Esophagus muscularis mucosa (tissue), 4 donors: ENCODE results near the gene GOLGA6L9. TPM values are rescaled to one million over a fixed set of nuclear protein-coding genes. Genes with fewer than 3 reads are reported as not detected.
"Not testable (repeated sequence)": the region's sequence is repeated elsewhere in the genome, so short reads cannot be mapped to it uniquely, and the experiment has no call there.

ENCODE experiments used
- DNase-seq: peaks from one replicate; pipeline ENCODE4 v3.0.0-alpha.2; 2017; ENCODE audit errors: extremely low spot score
- H3K27ac ChIP-seq, 4 donors: fragments of 200-600 bp; sonication (generic); replicated peaks in 1 of 4; 1 replicate in 3 of 4; 2 replicates in 1 of 4; pipeline ENCODE4 v1.5.1; 2016 to 2019; ENCODE audit warnings: mild to moderate bottlenecking in 1 of 4
- H3K27me3 ChIP-seq, 4 donors: fragments of 200-600 bp; sonication (generic); one replicate each; pipeline versions ENCODE4 v1.5.1 to v1.6.0; 2016 to 2019
- H3K36me3 ChIP-seq, 4 donors: fragments of 200-600 bp; sonication (generic); one replicate each; pipeline ENCODE4 v1.5.1; 2016 to 2019
- H3K4me1 ChIP-seq, 4 donors: fragments of 200-600 bp; sonication (generic); one replicate each; pipeline ENCODE4 v1.5.1; 2016 to 2019
- H3K4me3 ChIP-seq, 4 donors: fragments of 200-600 bp; sonication (generic); 1 replicate in 2 of 4; 2 replicates in 2 of 4; pipeline ENCODE4 v1.5.1; 2016 to 2019; ENCODE audit warnings: mild to moderate bottlenecking in 4 of 4, moderate library complexity in 1 of 4
- H3K9me3 ChIP-seq, 4 donors: fragments of 200-600 bp; sonication (generic); 1 replicate in 3 of 4; 2 replicates in 1 of 4; pipeline ENCODE4 v1.5.1; 2016 to 2019
- WGBS: methylation state at CpG from one replicate; pipeline ENCODE4 v1.1.5; 2018; 5-methylcytosine and 5-hydroxymethylcytosine counted together
- intact Hi-C: fragments of 100-400 bp; cut with DNase I; formaldehyde crosslinking; loops from one replicate; pipeline ENCODE4 v1.15.1; 2023
- total RNA-seq, 4 donors: library from RNA; depleted of rRNA; stranded (reverse); fragments of >200 nt; gene quantifications; one replicate each; pipeline versions ENCODE4 v1.1.0 to v1.2.1, GENCODE V29; 2016
- TF ChIP-seq, protein P1 (sequence below), 3 experiments: fragments of 200-600 bp in 2 of 3; fragments of 450-650 bp in 1 of 3; sonication (generic) in 2 of 3; IDR thresholded peaks; one replicate each; pipeline ENCODE4 v1.5.1; 2017 to 2019; ENCODE audit warnings: antibody characterized with exemption in 3 of 3, mild to moderate bottlenecking in 2 of 3, moderate library complexity in 1 of 3

GOLGA6L9 gene
- total RNA-seq, 4 donors from 2014 or later: 1.3 to 3.7 (median 1.8) TPM

DNA sequence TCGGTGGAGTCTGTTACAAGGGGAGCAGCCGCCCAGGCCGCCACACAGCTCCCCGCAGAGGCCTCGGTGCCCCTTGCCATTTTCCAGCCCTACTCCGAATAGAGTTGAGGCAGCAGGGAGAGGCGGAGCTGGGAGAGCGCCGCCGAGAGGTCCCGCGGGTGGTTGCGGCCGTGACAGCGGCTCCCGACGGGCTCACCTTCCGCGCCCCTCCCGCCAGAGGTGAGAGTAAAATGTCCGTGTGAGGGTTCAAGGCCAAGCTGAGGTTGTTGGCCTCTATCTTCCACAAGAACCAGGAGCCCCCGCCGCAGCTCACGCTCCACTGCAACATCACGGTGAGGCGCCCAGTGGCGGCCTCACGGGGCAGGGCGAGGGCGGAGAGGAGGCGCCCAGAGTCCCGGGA is 15.8 kb downstream of the GOLGA6L9 start:
- DNase-seq, H3K36me3 ChIP-seq, intact Hi-C loops, H3K4me1 ChIP-seq, H3K9me3 ChIP-seq, H3K27me3 ChIP-seq: not testable (repeated sequence)
- H3K4me3 ChIP-seq: peak overlapping the region; percentile 49 to 58 (median 55)
- H3K27ac ChIP-seq: peak overlapping the region; percentile 77 to 84 (median 82)
- WGBS: no CpG with 5 or more reads among the region's 32 CpGs
- TF ChIP-seq, protein P1, sequence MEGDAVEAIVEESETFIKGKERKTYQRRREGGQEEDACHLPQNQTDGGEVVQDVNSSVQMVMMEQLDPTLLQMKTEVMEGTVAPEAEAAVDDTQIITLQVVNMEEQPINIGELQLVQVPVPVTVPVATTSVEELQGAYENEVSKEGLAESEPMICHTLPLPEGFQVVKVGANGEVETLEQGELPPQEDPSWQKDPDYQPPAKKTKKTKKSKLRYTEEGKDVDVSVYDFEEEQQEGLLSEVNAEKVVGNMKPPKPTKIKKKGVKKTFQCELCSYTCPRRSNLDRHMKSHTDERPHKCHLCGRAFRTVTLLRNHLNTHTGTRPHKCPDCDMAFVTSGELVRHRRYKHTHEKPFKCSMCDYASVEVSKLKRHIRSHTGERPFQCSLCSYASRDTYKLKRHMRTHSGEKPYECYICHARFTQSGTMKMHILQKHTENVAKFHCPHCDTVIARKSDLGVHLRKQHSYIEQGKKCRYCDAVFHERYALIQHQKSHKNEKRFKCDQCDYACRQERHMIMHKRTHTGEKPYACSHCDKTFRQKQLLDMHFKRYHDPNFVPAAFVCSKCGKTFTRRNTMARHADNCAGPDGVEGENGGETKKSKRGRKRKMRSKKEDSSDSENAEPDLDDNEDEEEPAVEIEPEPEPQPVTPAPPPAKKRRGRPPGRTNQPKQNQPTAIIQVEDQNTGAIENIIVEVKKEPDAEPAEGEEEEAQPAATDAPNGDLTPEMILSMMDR (IDR thresholded peaks at IDR 0.05): peak in 1 of 3 experiments; percentile 27

DNA sequence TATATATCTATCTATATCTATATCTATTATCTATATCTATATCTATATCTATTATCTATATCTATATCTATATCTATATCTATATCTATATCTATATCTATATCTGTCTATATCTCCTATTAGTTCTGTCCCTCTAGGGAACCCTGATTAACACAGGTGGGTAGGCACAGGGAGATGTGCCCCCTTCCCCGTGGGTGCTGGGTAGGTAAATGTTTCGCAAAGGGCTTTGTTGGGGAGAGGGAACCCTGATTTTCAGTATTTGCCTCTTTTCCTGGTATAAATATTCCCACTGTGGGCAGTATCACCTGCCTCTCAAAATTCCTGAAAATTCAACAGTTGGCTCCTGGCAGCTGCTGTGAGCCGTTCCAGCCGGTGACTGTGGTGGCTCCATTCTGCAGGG is 27.7 kb downstream of the GOLGA6L9 start:
- H3K4me3 ChIP-seq, H3K4me1 ChIP-seq, intact Hi-C loops, H3K36me3 ChIP-seq, H3K27ac ChIP-seq, H3K9me3 ChIP-seq, DNase-seq, H3K27me3 ChIP-seq: not testable (repeated sequence)
- 100% methylated on average over 2 of the region's 4 CpGs for WGBS

DNA sequence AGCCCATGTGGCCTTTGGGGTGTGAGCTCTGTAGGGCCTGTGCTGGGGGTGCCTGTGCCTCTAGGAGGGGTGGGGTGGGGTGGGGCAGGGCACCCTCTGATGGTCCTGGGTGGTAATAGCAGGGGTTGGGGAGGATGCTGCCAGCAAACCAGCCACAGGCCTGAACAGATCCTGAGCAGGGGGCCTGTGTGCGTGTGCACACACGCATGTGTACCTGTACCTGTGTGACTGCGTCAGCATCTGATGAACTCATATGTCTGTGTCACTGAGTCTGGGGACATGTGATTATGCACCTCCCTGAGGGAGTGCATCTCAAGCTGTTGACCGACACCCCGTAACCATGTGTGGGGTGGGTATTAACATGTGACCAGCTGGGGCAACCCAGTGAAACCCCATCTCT is 36.0 kb downstream of the GOLGA6L9 start:
- DNase-seq, H3K4me1 ChIP-seq: not testable (repeated sequence)

GRCh38 chr15:82468205-82468604 is 38.6 kb downstream of the GOLGA6L9 start:
- TF ChIP-seq, protein P1 (IDR thresholded peaks at IDR 0.05): peak in 2 of 3 experiments; percentile 27 to 33
- H3K4me1 ChIP-seq, H3K9me3 ChIP-seq, H3K27me3 ChIP-seq, DNase-seq, H3K27ac ChIP-seq, H3K4me3 ChIP-seq, intact Hi-C loops, H3K36me3 ChIP-seq: not testable (repeated sequence)
- no CpG with 5 or more reads among the region's 11 CpGs for WGBS

More for the DNA sequence above, 36.0 kb downstream of the GOLGA6L9 start:
- intact Hi-C loops, H3K36me3 ChIP-seq, H3K27me3 ChIP-seq, H3K27ac ChIP-seq, H3K4me3 ChIP-seq, H3K9me3 ChIP-seq: not testable (repeated sequence)
- WGBS: no CpG with 5 or more reads among the region's 5 CpGs

DNA sequence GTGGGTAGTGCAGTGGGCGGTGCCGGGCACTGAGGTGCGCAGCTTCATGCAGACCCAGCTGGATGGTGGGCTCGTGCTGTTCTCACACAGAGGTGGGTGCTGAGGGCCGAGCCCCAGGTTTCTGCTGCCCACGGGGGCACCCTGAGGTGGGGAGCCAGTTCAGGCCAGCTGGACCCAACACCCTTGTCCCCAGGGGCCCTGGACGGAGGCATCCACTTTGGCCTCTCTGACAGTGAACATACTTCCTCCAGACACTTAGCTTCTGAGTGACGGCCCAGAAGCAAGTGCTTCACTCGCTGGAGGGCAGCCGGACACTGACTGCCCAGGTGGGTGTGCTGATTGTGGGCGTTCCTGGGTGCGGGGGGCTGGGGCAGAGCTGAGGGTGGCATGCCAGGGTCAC is 39.8 kb downstream of the GOLGA6L9 start:
- H3K9me3 ChIP-seq, H3K4me1 ChIP-seq, H3K4me3 ChIP-seq, H3K36me3 ChIP-seq, H3K27ac ChIP-seq, DNase-seq, H3K27me3 ChIP-seq, intact Hi-C loops: not testable (repeated sequence)
- no CpG with 5 or more reads among the region's 12 CpGs for WGBS

- intact Hi-C loops, H3K27me3 ChIP-seq, H3K27ac ChIP-seq, H3K9me3 ChIP-seq, H3K4me3 ChIP-seq, H3K4me1 ChIP-seq: not testable (repeated sequence)
- WGBS: 93% methylated on average over 29 of the region's 32 CpGs
- H3K36me3 ChIP-seq: peaks cover 0 to 19% (median 9%) of the 10 kb centered on the region in 4 donors
- peak; percentile 87 for DNase-seq
Observed at GRCh38 chr15:82472269-82472982, 42.8 kb downstream of the GOLGA6L9 start.

- H3K27ac ChIP-seq, H3K27me3 ChIP-seq, H3K4me3 ChIP-seq, H3K9me3 ChIP-seq, DNase-seq, H3K4me1 ChIP-seq, intact Hi-C loops: not testable (repeated sequence)
- H3K36me3 ChIP-seq: peaks cover 0 to 19% (median 9%) of the 10 kb centered on the region in 4 donors
- 89% methylated on average over 4 of the region's 22 CpGs for WGBS
Observed at GRCh38 chr15:82474596-82475325, 45.1 kb downstream of the GOLGA6L9 start.

- DNase-seq: peak; percentile 37
Observed at GRCh38 chr15:82475345-82475967, 45.8 kb downstream of the GOLGA6L9 start.

DNA sequence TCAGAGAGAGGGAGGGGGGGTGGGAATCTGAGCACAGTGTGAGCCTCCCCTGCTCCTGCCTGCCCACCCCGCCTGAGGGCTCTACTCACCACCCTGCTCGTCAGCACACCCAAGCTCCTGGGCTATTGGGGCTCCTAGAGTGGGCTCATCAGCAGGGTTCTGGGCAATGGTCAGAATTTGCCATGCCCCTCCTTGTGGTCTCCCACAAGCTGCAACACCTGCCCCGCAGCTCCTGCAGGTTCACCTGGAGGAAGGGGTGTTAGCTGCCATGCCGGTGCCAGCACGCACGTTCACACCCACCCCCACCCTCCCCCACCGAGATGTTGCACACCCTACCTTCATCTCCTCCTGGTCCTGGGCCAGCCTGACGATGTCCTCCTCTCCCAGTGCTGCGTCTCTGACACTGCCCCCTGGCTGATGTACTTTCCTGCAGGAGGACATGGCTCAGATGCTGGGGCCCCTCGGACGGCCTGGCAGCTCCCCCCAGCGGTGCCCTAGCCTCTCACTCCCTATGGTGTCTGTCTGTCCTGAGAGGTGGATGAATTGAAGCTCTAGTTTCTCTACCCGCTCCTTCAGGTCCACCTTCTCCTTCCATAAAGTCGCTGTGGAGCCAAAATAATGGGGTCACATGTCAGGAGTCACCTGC is 47.2 kb downstream of the GOLGA6L9 start:
- intact Hi-C loops, H3K4me1 ChIP-seq, H3K4me3 ChIP-seq, H3K9me3 ChIP-seq, H3K27ac ChIP-seq, H3K27me3 ChIP-seq: not testable (repeated sequence)
- peaks cover 0 to 19% (median 9%) of the 10 kb centered on the region in 4 donors for H3K36me3 ChIP-seq
- 87% methylated on average over 14 of the region's 14 CpGs for WGBS
- peak; percentile 37 for DNase-seq

More at GRCh38 chr15:82475345-82475967, 45.8 kb downstream of the GOLGA6L9 start:
- H3K27ac ChIP-seq, H3K4me1 ChIP-seq, intact Hi-C loops, H3K4me3 ChIP-seq, H3K9me3 ChIP-seq, H3K27me3 ChIP-seq: not testable (repeated sequence)
- H3K36me3 ChIP-seq: peaks cover 0 to 19% (median 9%) of the 10 kb centered on the region in 4 donors
- WGBS: 84% methylated on average over 3 of the region's 11 CpGs
